GM12872 (cell line): ENCODE results near the gene PCDHGA7.

Source experiments
- TF ChIP-seq, protein P1 (sequence below): IDR thresholded peaks from 3 replicates; pipeline ENCODE4 v1.5.1; 2011; ENCODE audit warnings: low read depth, mild to moderate bottlenecking, low read length, moderate library complexity; ENCODE audit not compliant: insufficient read depth

PCDHGA7 gene

GRCh38 chr5:141413540-141414069 lies 31.1 kb downstream of the PCDHGA7 start:
- TF ChIP-seq, protein P1, sequence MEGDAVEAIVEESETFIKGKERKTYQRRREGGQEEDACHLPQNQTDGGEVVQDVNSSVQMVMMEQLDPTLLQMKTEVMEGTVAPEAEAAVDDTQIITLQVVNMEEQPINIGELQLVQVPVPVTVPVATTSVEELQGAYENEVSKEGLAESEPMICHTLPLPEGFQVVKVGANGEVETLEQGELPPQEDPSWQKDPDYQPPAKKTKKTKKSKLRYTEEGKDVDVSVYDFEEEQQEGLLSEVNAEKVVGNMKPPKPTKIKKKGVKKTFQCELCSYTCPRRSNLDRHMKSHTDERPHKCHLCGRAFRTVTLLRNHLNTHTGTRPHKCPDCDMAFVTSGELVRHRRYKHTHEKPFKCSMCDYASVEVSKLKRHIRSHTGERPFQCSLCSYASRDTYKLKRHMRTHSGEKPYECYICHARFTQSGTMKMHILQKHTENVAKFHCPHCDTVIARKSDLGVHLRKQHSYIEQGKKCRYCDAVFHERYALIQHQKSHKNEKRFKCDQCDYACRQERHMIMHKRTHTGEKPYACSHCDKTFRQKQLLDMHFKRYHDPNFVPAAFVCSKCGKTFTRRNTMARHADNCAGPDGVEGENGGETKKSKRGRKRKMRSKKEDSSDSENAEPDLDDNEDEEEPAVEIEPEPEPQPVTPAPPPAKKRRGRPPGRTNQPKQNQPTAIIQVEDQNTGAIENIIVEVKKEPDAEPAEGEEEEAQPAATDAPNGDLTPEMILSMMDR: no peak

GRCh38 chr5:141417494-141418172 lies 35.1 kb downstream of the PCDHGA7 start, which contains the start of gene PCDHGB7:
TSS of gene PCDHGB7 (plus strand) at chr5:141417677. CDS start at chr5:141417860, 183 bp downstream.
- TF ChIP-seq, protein P1: peak; percentile 83

GRCh38 chr5:141419074-141419880 lies 36.7 kb downstream of the PCDHGA7 start:
- TF ChIP-seq, protein P1: no peak

- TF ChIP-seq, protein P1: peak; percentile 78
Observed at GRCh38 chr5:141420855-141421488, 38.4 kb downstream of the PCDHGA7 start, which contains the start of gene PCDHGA11. TSS of gene PCDHGA11 (plus strand) at chr5:141421051. CDS start at chr5:141421228, 177 bp downstream.

DNA sequence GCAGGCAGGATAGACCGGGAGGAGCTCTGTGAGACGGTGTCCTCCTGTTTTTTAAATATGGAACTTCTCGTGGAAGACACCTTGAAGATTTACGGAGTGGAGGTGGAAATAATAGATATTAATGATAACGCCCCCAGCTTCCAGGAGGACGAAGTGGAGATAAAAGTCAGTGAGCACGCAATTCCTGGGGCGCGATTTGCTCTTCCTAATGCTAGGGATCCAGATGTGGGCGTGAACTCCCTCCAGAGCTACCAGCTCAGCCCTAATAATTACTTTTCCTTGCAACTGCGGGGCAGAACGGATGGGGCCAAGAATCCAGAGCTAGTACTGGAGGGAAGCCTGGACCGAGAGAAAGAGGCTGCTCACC lies 38.9 kb downstream of the PCDHGA7 start:
- TF ChIP-seq, protein P1: no peak

- TF ChIP-seq, protein P1: no peak
Observed at GRCh38 chr5:141422742-141423291, 40.3 kb downstream of the PCDHGA7 start.
